ENCODE results near the gene TTYH1. TPM values are rescaled to one million over a fixed set of nuclear protein-coding genes. Genes with fewer than 3 reads are reported as not detected.

The TTYH1 gene
- total RNA-seq, 1 donor from 2014 or later = 207 TPM

DNA sequence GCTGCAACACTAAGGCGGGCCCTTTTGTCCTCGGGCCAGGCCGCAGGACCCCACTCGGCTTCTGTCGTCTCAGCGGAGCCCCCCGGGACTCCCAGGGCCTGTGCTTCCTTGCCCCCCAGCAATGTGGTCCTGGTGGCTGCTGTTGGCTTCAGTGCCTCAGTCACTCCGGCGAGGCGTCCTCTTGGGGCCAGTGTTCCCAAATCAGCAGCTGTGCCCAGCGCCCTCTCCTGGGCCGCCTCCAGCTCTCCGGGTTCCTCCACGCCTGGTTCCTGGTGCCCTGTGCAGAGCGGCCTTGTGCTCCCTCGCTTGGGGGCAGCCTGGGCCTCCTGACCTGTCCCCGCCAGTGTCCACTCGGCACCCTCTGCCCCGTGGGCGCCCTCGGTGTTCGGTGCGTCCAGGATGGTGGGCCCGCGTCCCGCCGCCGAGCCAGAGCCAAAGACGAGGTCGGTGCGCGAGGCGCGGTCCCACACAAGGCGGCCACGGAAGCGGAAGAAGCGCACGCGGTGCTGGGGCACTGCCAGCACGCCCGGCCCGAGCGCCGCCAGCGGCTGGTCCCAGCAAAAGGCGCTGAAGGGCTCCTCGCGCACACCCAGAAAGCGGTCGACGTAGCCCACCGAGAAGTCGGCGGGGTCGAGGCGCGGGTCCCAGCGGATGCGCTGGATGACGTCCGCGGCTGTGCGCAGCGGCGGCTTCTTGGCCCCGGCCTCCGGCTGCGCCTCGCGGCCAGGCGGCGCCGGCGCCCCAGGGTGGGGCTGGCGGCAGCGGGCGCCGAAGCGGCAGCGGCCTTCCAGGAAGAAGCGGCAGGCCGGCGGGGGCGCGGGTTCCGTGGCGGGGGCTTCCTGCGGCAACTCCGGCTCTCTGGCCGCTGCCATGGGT, 47.6 kb downstream of the TTYH1 start:
- H3K4me3 Mint-ChIP-seq = peak overlapping the region; percentile 47

DNA sequence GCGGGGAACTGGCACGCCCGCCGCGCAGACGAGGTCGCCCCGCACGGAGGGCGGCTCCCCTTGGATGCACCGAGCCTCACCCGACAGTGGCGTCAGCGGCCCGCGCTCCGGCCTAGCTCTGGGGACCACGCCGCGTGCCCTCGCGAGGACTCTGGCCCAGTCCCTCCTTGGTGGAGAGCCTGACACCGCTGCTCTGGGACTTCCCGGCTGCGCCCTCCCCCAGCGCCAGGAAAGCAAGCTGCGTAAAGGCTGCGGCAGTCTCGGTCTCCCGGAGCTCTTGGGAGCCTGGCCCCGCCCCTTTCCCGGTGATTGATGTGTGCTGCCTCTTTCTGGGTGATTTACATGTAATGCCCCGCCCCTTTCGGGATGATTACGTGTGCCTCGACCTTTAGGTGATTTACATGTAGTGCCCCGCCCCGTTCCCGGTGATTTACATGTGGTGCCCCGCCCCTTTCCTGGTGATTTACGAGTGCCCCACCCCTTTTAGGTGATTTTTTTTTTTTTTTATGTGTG, 48.3 kb downstream of the TTYH1 start, which contains the start of gene LENG9:
Gene LENG9, minus strand, starts transcription at position 248 of the 513 bp plus-strand sequence. CDS start 252 bp downstream, outside the sequence.
- Mint-ChIP-seq H3K9me3 (no peaks in the 10 kb centered on the region), H3K36me3 (ENCODE audit: low read depth) (peaks cover 8% of the 10 kb centered on the region), H3K4me1 (peaks cover 10% of the 10 kb centered on the region), H3K27me3 (ENCODE audit: low read depth) (peaks cover 33% of the 10 kb centered on the region), H3K27ac (ENCODE audit: unreplicated experiment) (peak within 1 kb of the TSS; percentile 78), H3K4me3 (peak within 1 kb of the TSS; percentile 97)
- TF ChIP-seq, protein P1, sequence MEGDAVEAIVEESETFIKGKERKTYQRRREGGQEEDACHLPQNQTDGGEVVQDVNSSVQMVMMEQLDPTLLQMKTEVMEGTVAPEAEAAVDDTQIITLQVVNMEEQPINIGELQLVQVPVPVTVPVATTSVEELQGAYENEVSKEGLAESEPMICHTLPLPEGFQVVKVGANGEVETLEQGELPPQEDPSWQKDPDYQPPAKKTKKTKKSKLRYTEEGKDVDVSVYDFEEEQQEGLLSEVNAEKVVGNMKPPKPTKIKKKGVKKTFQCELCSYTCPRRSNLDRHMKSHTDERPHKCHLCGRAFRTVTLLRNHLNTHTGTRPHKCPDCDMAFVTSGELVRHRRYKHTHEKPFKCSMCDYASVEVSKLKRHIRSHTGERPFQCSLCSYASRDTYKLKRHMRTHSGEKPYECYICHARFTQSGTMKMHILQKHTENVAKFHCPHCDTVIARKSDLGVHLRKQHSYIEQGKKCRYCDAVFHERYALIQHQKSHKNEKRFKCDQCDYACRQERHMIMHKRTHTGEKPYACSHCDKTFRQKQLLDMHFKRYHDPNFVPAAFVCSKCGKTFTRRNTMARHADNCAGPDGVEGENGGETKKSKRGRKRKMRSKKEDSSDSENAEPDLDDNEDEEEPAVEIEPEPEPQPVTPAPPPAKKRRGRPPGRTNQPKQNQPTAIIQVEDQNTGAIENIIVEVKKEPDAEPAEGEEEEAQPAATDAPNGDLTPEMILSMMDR (conservative IDR thresholded peaks at IDR 0.05) = no peak
- peak; percentile 89 for DNase-seq (ENCODE audit: low read depth, low spot score)

More for the DNA sequence above, 47.6 kb downstream of the TTYH1 start:
- peaks cover 26% of the 10 kb centered on the region for H3K27me3 Mint-ChIP-seq (ENCODE audit: low read depth)
- H3K4me1 Mint-ChIP-seq = peaks cover 10% of the 10 kb centered on the region
- no peaks in the 10 kb centered on the region for H3K9me3 Mint-ChIP-seq
- no peak overlapping the region for H3K27ac Mint-ChIP-seq (ENCODE audit: unreplicated experiment)
- TF ChIP-seq, protein P1 (conservative IDR thresholded peaks at IDR 0.05) = peak; percentile 27
- peak; percentile 36 for DNase-seq (ENCODE audit: low read depth, low spot score)
- peaks cover 8% of the 10 kb centered on the region for H3K36me3 Mint-ChIP-seq (ENCODE audit: low read depth)

DNA sequence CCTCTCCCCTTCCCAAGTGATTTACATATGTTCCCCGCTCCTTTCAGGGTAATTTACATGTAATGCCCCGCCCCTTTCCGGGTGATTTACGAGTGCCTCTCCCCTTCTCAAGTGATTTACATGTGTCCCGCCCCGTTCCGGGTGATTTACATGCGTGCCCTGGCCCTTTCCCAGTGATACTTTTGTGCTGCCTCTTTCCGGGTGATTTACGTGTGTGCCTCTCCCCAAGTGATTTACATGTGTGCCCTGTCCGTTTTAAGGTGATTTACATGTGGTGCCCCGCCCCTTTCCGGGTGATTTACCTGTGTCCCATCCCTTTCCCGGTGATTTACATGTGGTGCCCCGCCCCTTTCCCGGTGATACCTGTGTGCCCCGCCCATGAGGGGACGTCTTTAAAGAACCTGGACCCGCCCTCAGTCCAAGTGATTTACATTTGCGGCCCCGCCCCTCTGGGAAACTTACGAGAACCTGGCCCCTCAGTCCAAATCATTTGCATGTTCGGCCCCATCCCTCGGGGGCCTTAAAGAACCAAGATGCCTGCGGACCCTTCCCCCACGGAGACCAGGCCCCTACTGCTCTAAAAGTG, 48.9 kb downstream of the TTYH1 start:
- Mint-ChIP-seq H3K9me3 (no peaks in the 10 kb centered on the region), H3K27me3 (ENCODE audit: low read depth) (peaks cover 38% of the 10 kb centered on the region), H3K4me3 (peak overlapping the region; percentile 97), H3K4me1 (peaks cover 10% of the 10 kb centered on the region), H3K36me3 (ENCODE audit: low read depth) (peaks cover 5% of the 10 kb centered on the region), H3K27ac (ENCODE audit: unreplicated experiment) (peak overlapping the region; percentile 78)
- TF ChIP-seq, protein P1 (conservative IDR thresholded peaks at IDR 0.05) = no peak
- DNase-seq (ENCODE audit: low read depth, low spot score) = peak; percentile 60

DNA sequence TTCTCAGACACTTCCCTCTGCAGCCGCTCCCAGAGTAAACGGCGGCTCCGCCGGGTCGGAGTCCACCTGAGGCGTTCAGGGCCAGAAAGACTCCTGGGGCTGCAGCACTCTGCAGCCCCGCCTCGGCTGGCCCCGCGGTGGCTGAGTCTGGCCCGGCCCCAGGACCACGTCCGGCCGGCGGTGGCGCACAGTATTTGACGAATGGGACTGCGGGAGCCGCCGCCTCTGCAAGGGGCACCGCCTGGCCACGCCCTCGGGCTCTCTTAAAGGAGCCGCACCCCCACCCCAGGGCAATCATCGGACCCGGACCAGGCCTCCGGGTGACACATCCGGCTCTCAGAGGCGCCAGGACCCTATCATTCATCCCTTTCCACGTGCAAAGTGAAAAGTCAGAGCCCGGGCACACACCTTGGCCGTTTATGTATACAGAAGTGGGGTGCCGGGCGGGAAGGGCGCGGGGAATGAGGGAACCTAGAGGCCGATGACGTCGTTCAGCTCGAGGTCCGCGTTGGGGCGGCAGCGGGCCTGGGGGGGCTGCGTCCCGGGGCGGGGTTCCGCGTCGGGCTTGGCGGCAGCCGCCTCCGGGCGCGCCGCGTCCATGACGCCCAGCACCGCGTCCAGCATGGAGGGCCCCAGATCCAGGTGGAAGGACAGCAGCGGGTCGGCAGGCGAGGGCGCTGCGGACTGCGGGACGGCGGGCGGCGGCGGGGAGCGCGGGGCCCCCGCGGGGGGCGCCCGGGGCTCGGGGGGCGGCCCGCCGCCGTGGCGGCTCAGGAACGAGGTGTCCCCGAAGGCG, 49.6 kb downstream of the TTYH1 start:
- Mint-ChIP-seq H3K4me1 (peaks cover 17% of the 10 kb centered on the region), H3K36me3 (ENCODE audit: low read depth) (peaks cover 5% of the 10 kb centered on the region), H3K27me3 (ENCODE audit: low read depth) (peaks cover 43% of the 10 kb centered on the region), H3K9me3 (no peaks in the 10 kb centered on the region), H3K27ac (ENCODE audit: unreplicated experiment) (peak overlapping the region; percentile 80), H3K4me3 (peak overlapping the region; percentile 97)
- DNase-seq (ENCODE audit: low read depth, low spot score) = peak; percentile 85
- TF ChIP-seq, protein P1 (conservative IDR thresholded peaks at IDR 0.05) = no peak

Measured in neural crest cell (in vitro differentiated cells).